Measurements from ENCODE around the gene PHEX.

Gene PHEX

GRCh38 chrX:22037225-22037624, 5.1 kb downstream of the PHEX start:
- Histone ChIP-seq H2AFZ (ENCODE audit: low read depth, low read length) (no peak overlapping the region), H3K9me3 (ENCODE audit: control insufficient read depth, low read length) (no peaks in the 10 kb centered on the region), H2AK5ac (ENCODE audit: low read length, severe bottlenecking) (no peak overlapping the region), H3K23ac (ENCODE audit: low read length in 2 of 2) (no peak overlapping the region), H2BK5ac (ENCODE audit: low read depth, low read length, poor library complexity, severe bottlenecking) (no peak overlapping the region), H2BK120ac (ENCODE audit: low read depth, low read length) (no peak overlapping the region), H3K18ac (ENCODE audit: low read depth in 1 of 2, low read length in 2 of 2) (no peak overlapping the region), H3K4me3 (ENCODE audit: insufficient read depth in 1 of 2, low read depth in 1 of 2, low read length in 2 of 2) (no peak overlapping the region), H3K4me1 (ENCODE audit: control insufficient read depth, insufficient read depth, low read depth, low read length) (no peaks in the 10 kb centered on the region), H3K27me3 (ENCODE audit: control insufficient read depth in 1 of 2, insufficient read depth in 1 of 2, low read length in 2 of 2) (no peaks in the 10 kb centered on the region), H3K9ac (ENCODE audit: low read length) (no peak overlapping the region), H3K4me2 (ENCODE audit: low read length, poor library complexity, severe bottlenecking) (no peak overlapping the region), H3K4ac (ENCODE audit: low read depth in 1 of 2, low read length in 2 of 2) (no peak overlapping the region), H3K36me3 (ENCODE audit: control insufficient read depth in 1 of 2, insufficient read depth in 2 of 2, low read depth in 1 of 2, low read length in 2 of 2) (no peaks in the 10 kb centered on the region), H3K79me1 (replicated peaks; ENCODE audit: low read length, poor library complexity, severe bottlenecking) (no peaks in the 10 kb centered on the region), H3K14ac (ENCODE audit: low read length in 2 of 2) (no peak overlapping the region), H2BK12ac (ENCODE audit: low read length in 2 of 2) (no peak overlapping the region), H4K8ac (ENCODE audit: low read length) (no peak overlapping the region), H3K27ac (ENCODE audit: low read length, poor library complexity, severe bottlenecking) (no peak overlapping the region), H4K91ac (ENCODE audit: low read length) (no peak overlapping the region), H2BK15ac (ENCODE audit: low read depth, poor library complexity, severe bottlenecking) (no peak overlapping the region)
- DNase-seq: no peak
- WGBS: 93% methylated on average over 2 of the region's 2 CpGs

DNA sequence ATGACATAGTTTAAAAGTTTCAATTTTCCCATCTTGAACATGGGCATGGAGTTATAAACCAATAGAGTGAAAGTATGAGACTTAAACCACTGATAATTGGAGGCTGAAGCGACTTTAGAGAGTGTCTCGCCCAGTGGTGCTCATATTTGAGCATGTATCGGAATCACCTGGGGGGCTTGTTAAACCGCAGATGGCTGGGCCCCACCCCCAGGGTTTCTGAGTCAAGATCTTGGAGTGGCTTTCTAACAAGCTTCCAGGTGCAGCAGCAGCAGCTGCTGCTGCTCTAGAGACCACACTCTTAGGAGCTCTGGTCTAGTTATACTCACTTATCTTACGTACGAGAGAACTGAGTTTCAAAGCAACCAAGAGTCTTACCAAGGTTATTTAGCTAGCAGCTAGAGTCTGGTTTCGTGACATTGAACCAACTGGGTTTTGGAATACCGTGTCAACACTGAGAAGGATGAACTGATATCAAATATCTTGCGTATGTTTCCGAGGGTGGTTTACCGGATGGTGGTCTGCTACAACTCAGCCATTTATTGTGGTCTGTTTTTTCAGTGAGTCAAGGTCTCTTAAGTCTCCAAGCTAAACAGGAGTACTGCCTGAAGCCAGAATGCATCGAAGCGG, 5.9 kb downstream of the PHEX start:
- Histone ChIP-seq H3K27ac (ENCODE audit: low read length, poor library complexity, severe bottlenecking) (no peak overlapping the region), H3K23ac (ENCODE audit: low read length in 2 of 2) (no peak overlapping the region), H2BK120ac (ENCODE audit: low read depth, low read length) (no peak overlapping the region), H3K36me3 (ENCODE audit: control insufficient read depth in 1 of 2, insufficient read depth in 2 of 2, low read depth in 1 of 2, low read length in 2 of 2) (no peaks in the 10 kb centered on the region), H3K4ac (ENCODE audit: low read depth in 1 of 2, low read length in 2 of 2) (no peak overlapping the region), H4K91ac (ENCODE audit: low read length) (no peak overlapping the region), H3K27me3 (ENCODE audit: control insufficient read depth in 1 of 2, insufficient read depth in 1 of 2, low read length in 2 of 2) (no peaks in the 10 kb centered on the region), H3K14ac (ENCODE audit: low read length in 2 of 2) (no peak overlapping the region), H2BK5ac (ENCODE audit: low read depth, low read length, poor library complexity, severe bottlenecking) (no peak overlapping the region), H3K4me1 (ENCODE audit: control insufficient read depth, insufficient read depth, low read depth, low read length) (no peaks in the 10 kb centered on the region), H2AK5ac (ENCODE audit: low read length, severe bottlenecking) (no peak overlapping the region), H3K9ac (ENCODE audit: low read length) (no peak overlapping the region), H3K79me1 (replicated peaks; ENCODE audit: low read length, poor library complexity, severe bottlenecking) (no peaks in the 10 kb centered on the region), H3K4me3 (ENCODE audit: insufficient read depth in 1 of 2, low read depth in 1 of 2, low read length in 2 of 2) (no peak overlapping the region), H4K8ac (ENCODE audit: low read length) (no peak overlapping the region), H2BK15ac (ENCODE audit: low read depth, poor library complexity, severe bottlenecking) (no peak overlapping the region), H2BK12ac (ENCODE audit: low read length in 2 of 2) (no peak overlapping the region), H2AFZ (ENCODE audit: low read depth, low read length) (no peak overlapping the region), H3K4me2 (ENCODE audit: low read length, poor library complexity, severe bottlenecking) (no peak overlapping the region), H3K9me3 (ENCODE audit: control insufficient read depth, low read length) (no peaks in the 10 kb centered on the region), H3K18ac (ENCODE audit: low read depth in 1 of 2, low read length in 2 of 2) (no peak overlapping the region)
- DNase-seq: no peak
- 96% methylated on average over 13 of the region's 13 CpGs for WGBS

GRCh38 chrX:22039541-22039940, 7.4 kb downstream of the PHEX start:
- no peak overlapping the region for H4K91ac ChIP-seq (ENCODE audit: low read length)
- no peak overlapping the region for H3K27ac ChIP-seq (ENCODE audit: low read length, poor library complexity, severe bottlenecking)
- no peak overlapping the region for H2AFZ ChIP-seq (ENCODE audit: low read depth, low read length)
- no peak overlapping the region for H3K23ac ChIP-seq (ENCODE audit: low read length in 2 of 2)
- H2BK5ac ChIP-seq (ENCODE audit: low read depth, low read length, poor library complexity, severe bottlenecking): no peak overlapping the region
- H3K9me3 ChIP-seq (ENCODE audit: control insufficient read depth, low read length): no peaks in the 10 kb centered on the region
- no peaks in the 10 kb centered on the region for H3K4me1 ChIP-seq (ENCODE audit: control insufficient read depth, insufficient read depth, low read depth, low read length)
- H3K18ac ChIP-seq (ENCODE audit: low read depth in 1 of 2, low read length in 2 of 2): no peak overlapping the region
- no peaks in the 10 kb centered on the region for H3K36me3 ChIP-seq (ENCODE audit: control insufficient read depth in 1 of 2, insufficient read depth in 2 of 2, low read depth in 1 of 2, low read length in 2 of 2)
- H3K27me3 ChIP-seq (ENCODE audit: control insufficient read depth in 1 of 2, insufficient read depth in 1 of 2, low read length in 2 of 2): no peaks in the 10 kb centered on the region
- H3K4ac ChIP-seq (ENCODE audit: low read depth in 1 of 2, low read length in 2 of 2): no peak overlapping the region
- no peak overlapping the region for H3K4me3 ChIP-seq (ENCODE audit: insufficient read depth in 1 of 2, low read depth in 1 of 2, low read length in 2 of 2)
- H2BK120ac ChIP-seq (ENCODE audit: low read depth, low read length): no peak overlapping the region
- H2BK12ac ChIP-seq (ENCODE audit: low read length in 2 of 2): no peak overlapping the region
- H2BK15ac ChIP-seq (ENCODE audit: low read depth, poor library complexity, severe bottlenecking): no peak overlapping the region
- H3K79me1 ChIP-seq (replicated peaks; ENCODE audit: low read length, poor library complexity, severe bottlenecking): no peaks in the 10 kb centered on the region
- H2AK5ac ChIP-seq (ENCODE audit: low read length, severe bottlenecking): no peak overlapping the region
- no peak for DNase-seq
- no peak overlapping the region for H3K14ac ChIP-seq (ENCODE audit: low read length in 2 of 2)
- H3K9ac ChIP-seq (ENCODE audit: low read length): no peak overlapping the region
- no peak overlapping the region for H3K4me2 ChIP-seq (ENCODE audit: low read length, poor library complexity, severe bottlenecking)
- 98% methylated on average over 4 of the region's 6 CpGs for WGBS
- no peak overlapping the region for H4K8ac ChIP-seq (ENCODE audit: low read length)

GRCh38 chrX:22040184-22040583, 8.1 kb downstream of the PHEX start:
- WGBS: 96% methylated on average over 2 of the region's 2 CpGs
- Histone ChIP-seq H3K4me1 (ENCODE audit: control insufficient read depth, insufficient read depth, low read depth, low read length) (no peaks in the 10 kb centered on the region), H2BK5ac (ENCODE audit: low read depth, low read length, poor library complexity, severe bottlenecking) (no peak overlapping the region), H4K8ac (ENCODE audit: low read length) (no peak overlapping the region), H3K14ac (ENCODE audit: low read length in 2 of 2) (no peak overlapping the region), H3K27me3 (ENCODE audit: control insufficient read depth in 1 of 2, insufficient read depth in 1 of 2, low read length in 2 of 2) (no peaks in the 10 kb centered on the region), H2BK12ac (ENCODE audit: low read length in 2 of 2) (no peak overlapping the region), H3K4me3 (ENCODE audit: insufficient read depth in 1 of 2, low read depth in 1 of 2, low read length in 2 of 2) (no peak overlapping the region), H3K23ac (ENCODE audit: low read length in 2 of 2) (no peak overlapping the region), H3K27ac (ENCODE audit: low read length, poor library complexity, severe bottlenecking) (no peak overlapping the region), H3K9ac (ENCODE audit: low read length) (no peak overlapping the region), H2BK15ac (ENCODE audit: low read depth, poor library complexity, severe bottlenecking) (no peak overlapping the region), H3K4ac (ENCODE audit: low read depth in 1 of 2, low read length in 2 of 2) (no peak overlapping the region), H3K79me1 (replicated peaks; ENCODE audit: low read length, poor library complexity, severe bottlenecking) (no peaks in the 10 kb centered on the region), H4K91ac (ENCODE audit: low read length) (no peak overlapping the region), H2AK5ac (ENCODE audit: low read length, severe bottlenecking) (no peak overlapping the region), H2BK120ac (ENCODE audit: low read depth, low read length) (no peak overlapping the region), H3K36me3 (ENCODE audit: control insufficient read depth in 1 of 2, insufficient read depth in 2 of 2, low read depth in 1 of 2, low read length in 2 of 2) (no peaks in the 10 kb centered on the region), H3K9me3 (ENCODE audit: control insufficient read depth, low read length) (no peaks in the 10 kb centered on the region), H3K18ac (ENCODE audit: low read depth in 1 of 2, low read length in 2 of 2) (no peak overlapping the region), H2AFZ (ENCODE audit: low read depth, low read length) (no peak overlapping the region), H3K4me2 (ENCODE audit: low read length, poor library complexity, severe bottlenecking) (no peak overlapping the region)
- no peak for DNase-seq
